CD4-positive, alpha-beta T cell treated with Interleukin-15 for 4 hours (primary cell): ENCODE results near the gene HOXC11.

ENCODE experiments used
- DNase-seq: peaks from one replicate; pipeline ENCODE4 v3.0.0-alpha.2; 2020; ENCODE audit warnings: low spot score

Gene HOXC11

DNA sequence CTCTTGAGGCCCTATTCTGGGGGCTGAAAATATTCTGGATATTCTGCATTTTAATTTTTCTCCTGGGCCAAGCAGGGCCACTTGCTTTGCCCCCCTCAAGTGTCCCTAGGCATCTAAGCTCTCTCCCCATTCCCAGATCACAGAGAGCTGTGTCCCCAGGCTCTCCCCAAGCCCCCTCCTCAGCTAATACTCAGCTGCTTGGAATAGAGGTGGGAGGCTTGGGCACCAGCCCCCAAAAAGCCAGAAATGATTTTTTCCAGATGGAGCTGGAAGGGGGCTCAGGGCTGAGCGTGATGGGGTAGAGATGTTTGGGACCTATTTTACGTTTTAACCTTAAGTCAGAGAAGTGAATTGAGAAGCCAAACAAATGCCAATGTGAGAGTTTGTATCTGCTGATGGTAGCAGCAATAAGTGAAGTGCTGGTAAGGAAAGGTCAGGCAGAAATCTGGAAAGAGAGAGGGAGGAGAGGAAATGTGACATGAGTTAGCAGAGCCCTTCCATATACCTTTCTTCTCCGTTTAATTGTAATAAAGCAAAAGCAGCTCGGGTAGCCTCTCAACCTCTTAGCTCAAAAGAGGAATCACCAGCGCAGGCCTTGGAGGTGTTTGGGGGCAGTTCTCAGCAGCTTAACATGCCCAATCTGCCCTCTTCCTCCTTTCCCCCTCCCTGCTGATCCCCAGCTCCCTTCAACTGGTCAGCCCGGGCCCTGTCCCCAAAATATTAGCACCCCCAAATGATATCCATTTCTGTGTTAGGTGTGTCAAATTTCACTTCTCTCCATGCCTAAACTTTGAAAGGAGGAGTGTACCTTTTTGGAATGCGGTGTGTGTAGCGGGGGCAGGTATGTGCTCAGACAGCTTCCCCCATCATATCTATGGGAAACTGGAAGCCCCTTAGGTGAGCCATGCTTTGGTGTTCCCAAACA is 50.3 kb downstream of the HOXC11 start:
- DNase-seq: no peak

GRCh38 chr12:54024127-54024526 is 51.2 kb downstream of the HOXC11 start:
- no peak for DNase-seq

GRCh38 chr12:54024581-54025305 is 51.8 kb downstream of the HOXC11 start:
- DNase-seq: no peak

DNA sequence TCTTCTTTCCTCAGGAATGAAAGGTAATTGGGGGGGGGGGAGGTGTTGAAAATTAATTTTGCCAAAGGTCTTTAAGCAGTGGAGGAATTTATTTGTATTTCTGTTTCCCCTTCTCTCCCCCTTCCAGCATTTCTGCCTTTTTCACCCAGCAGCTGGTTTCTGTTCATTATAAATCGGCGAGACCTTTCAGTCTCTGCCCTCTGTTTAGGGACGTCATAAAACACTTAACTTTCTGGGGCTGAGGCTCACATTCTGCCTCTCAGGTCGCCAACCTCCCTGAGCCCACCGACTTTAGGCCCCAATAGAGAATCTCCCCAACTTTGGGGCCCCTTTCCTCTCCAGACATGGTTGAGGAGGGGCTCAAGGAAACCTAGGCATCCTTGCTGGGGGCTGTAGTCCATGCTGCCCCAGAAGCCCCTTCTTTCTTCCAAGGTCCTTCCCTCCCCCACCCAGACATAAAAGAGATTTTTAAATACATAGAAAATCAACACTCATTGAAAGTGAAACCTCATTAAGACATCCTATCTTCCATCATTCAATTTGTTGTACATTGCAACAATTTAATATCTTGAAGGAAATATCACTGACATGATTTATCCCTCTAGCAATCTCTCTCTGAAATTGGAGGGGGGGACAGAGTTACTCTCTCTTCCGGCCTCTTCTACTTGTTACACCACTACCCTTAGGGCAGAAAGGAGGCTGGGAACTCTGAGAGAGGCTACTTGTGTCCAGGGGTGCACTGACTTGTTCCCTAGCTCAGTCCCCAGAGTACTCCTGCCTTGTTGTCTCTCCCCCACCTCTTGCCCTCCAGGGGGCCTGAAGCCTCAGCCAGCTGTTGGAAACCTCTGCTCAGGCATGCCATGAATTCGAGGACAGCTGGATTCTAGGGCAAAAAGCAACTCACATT is 52.8 kb downstream of the HOXC11 start:
- no peak for DNase-seq

- no peak for DNase-seq
Measured at GRCh38 chr12:54026640-54027441, 53.9 kb downstream of the HOXC11 start.
